NCI-H128 (cell line): ENCODE results near the gene POR.
"Not testable (repeated sequence)": the region's sequence is repeated elsewhere in the genome, so short reads cannot be mapped to it uniquely, and the experiment has no call there.

Source experiments
- DNase-seq: peaks from one replicate; lab custom pipeline; 2025; ENCODE audit not compliant: unreplicated experiment; lab: John Stamatoyannopoulos, UW

The POR gene

DNA sequence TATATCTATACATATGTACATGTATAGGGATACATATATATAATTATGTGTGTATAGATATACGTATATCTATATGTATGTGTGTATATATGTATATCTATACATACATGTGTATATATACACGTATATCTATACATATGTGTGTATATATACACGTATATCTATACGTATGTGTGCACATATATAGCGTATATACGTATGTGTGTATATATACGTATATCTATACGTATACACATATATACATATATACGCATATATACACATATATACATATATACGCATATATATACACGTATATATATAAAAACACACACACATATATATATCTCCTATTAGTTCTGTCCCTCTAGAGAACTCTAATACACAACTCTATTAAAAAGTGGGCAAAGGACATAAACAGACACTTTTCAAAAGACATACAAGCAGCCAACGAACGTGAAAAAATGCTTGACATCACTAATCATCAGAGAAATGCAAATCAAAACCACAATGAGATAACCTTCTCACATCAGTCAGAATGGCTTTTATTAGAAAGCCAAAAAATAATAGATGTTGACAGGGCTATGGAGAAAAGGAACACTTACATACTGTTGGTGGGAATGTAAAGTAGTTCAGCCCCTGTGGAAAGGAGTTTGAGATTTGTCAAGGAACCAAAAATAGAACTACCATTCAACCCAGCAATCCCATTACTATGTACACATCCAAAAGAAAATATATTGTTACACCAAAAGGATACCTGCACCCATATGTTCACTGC is 101.4 kb downstream of the POR start:
- DNase-seq = no peak

GRCh38 chr7:76018520-76018919 is 103.6 kb downstream of the POR start:
- DNase-seq = not testable (repeated sequence)

DNA sequence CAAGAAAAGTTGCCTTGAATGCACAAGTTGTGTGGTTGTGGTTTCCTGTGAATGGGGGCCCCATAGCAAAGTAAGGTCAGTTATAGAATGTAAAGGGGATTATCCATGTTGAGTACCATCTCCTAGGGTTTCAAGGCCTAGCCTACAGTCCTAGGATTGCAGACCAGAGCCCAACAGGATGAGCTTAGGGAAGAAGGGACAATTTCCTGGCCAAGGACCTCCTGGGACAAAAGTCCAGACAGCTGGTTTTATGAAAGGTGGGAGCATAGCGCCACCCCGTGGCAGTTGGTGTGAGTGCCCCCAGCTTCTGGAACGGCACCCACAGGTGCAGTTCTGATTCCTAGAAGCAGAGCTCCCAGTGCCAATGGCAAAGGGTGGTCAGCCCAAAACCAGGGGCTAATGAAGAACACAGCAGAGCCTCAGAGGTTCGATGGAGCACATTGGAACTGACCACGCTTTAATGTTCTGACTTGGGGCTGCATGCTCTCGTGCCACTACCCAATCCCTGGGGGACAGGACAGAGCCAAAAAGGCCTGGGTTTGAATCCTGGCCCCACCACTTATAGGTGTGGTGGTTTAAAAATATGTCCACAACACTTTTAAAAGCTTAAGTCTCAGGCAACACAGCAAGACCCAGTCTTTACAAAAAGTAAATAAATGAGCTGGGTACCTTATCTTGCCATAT is 105.2 kb downstream of the POR start:
- peak; percentile 43 for DNase-seq

- DNase-seq = no peak
These were observed 107.2 kb downstream of the POR start for GRCh38 chr7:76022026-76022780.

DNA sequence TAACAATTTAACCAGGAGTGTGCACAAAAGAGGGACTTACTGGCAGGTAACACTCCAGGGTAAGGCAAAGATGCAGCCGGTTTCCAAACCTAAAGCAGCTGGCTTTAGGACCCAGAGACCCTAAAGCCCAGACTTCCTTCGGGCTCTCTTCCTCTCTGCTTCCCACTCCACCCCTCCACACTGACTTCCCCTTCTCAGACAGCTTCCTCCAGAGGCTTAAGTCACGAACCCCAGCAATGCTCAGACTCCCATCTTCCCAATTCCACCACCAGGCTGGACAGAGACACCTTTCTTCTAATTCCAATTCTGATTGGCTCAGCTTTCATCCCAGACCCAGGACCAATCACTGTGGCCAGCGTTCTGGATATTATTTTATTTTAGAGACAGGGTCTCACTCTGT is 108.0 kb downstream of the POR start:
- DNase-seq = no peak

- not testable (repeated sequence) for DNase-seq
These were observed 114.7 kb downstream of the POR start for GRCh38 chr7:76029682-76030081.

- no peak for DNase-seq
These were observed 117.0 kb downstream of the POR start for GRCh38 chr7:76031964-76032363.
